Suppressor macrophage treated with lipopolysaccharide for 1 hour (primary cell): ENCODE results near the gene CSNK1G1.
"Not testable (repeated sequence)": the region's sequence is repeated elsewhere in the genome, so short reads cannot be mapped to it uniquely, and the experiment has no call there.

Experiments
- DNase-seq, 3 donors: peaks; one replicate each; pipeline ENCODE4 v3.0.0-alpha.2; 2020 to 2022

Gene CSNK1G1

DNA sequence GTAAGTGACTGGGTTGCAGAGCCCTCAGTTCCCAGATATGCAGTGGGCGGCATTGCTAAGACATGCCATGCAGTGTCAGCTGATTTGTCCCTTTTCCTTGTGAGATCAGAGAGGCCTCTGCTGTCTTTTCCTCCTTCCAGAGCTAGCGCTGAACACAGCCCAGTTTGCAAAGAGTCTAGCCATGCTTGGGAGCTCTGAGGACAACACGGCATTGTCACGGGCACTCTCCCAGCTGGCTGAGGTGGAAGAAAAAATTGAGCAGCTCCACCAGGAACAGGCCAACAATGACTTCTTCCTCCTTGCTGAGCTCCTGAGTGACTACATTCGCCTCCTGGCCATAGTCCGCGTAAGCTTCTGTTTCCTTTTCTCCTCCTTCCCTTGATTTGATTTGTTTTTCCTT, 224.4 kb downstream of the CSNK1G1 start:
- DNase-seq, result no peak

DNA sequence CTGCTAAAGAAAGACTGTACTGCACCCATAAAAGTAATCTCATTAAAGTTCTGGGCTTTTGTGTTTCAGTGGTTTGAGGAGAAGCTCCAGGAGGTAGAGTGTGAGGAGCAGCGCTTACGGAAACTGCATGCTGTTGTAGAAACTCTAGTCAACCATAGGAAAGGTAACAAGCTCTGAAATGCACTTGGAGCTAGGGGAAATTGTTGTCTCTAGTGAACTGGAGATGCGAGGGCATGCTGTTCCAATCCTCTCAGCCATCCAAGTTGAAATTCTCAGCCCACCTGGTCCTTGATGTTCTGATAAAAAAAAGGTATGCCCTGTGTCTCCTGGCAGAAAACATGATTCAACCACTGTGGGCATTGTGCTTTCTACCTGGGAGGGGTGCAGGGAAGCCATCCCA, 225.8 kb downstream of the CSNK1G1 start:
- DNase-seq, result no peak

DNA sequence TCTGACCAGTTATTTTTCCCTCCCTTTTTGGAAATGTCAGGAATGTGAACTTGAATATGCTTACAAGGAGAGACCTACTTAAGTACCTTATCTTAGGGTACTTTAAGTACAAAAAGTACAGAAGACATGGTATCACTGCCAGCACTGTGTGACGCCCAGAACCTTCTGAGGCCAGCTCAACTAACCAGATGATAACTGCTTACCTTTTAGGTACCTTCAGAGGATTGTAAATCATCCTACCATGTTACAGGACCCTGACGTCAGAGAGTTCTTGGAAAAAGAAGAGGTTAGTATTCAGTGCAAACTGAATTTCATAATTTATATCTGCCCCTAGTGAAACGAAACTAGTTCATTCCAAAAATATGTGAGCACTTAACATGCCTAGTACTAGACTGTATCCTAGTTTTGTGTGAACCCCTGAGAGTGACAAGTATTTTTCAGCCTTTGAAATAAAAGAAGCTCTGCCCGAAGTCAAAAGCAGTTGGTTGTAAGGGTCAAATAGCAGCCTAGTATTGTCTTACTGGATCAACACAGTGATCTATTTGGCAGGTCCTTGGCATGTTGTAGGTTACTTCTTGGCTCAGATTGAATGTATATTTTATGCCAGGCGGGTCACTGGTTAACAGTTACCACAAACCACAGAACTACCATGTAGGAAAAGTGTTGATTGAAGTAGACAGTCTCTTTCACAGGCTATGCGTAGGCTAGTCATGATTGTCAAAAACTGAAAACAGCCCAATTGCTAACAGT, 228.3 kb downstream of the CSNK1G1 start:
- DNase-seq, result no peak

DNA sequence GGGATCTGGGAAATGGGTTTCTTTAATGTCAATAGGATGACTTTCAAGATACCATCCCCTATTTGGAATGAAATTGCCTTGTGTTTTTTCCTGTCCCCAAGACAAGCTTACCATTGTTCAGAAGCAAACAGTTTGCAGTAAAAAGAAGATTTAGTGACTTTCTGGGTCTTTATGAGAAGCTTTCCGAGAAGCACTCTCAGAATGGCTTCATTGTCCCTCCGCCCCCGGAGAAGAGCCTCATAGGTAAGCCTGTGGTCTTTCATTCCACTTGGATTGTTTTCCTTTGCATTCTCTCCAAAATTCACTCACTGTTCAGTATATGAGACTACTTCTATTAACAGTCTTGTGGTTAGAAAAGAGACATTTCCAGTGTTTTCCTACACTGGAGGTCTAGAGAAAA, 230.0 kb downstream of the CSNK1G1 start:
- DNase-seq, result no peak

DNA sequence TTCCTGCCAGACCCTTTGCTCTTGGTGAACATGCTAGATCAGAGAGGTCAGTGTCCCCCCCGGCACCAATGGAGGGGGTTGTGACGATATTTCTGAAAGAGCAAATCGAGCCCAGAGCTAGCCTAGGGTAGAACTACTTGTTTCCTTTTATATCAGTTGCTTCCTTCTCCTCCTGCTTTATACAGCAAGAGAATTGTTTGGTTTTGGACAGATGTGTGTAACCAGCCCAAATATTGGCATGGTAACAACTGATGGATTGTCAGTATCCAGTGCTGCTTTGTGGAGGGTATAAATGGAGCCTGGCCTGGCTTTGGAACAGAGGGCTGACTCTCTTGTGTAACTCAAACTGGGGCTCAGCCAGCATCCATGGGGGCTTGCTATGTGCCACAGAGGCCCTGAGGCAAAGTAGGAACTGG, 233.0 kb downstream of the CSNK1G1 start:
- no peak for DNase-seq

DNA sequence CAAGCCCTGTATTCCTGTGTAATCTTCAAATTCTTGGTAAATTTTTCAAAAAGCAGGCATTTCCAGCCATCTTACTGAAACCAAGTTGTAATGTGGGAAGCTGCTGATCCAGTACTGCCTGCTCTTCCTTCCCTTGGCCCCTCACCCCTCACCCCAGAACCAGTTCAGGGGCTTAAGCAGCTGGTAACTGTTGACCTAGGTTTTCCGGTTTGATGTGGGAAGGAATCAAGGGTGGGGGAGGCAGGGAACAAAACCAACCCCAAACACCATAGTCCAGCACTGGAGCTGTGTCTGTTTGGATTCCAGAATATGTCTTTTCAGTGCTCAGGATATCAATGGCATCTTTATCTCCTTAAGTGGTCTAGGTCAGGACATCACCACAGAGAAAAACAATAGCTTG, 233.5 kb downstream of the CSNK1G1 start:
- no peak for DNase-seq

DNA sequence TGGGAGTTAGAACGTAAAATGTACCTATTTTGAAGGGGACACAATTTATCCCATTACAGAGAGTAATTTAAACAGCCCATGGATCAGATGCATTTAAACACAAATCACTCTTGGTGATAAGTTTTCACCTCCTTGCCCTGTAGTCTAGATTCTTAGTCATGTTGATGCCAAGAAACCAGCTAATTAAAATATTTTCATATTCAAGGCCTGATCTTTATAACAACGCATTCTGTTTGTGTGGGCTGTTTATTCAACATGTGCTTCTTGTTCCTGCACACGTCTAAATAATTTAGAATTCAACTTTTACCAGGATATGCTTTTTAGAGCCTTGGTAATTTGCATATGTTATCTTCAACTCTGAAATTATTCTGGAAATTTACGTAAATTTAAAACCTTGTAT, 234.4 kb downstream of the CSNK1G1 start:
- DNase-seq, result no peak

DNA sequence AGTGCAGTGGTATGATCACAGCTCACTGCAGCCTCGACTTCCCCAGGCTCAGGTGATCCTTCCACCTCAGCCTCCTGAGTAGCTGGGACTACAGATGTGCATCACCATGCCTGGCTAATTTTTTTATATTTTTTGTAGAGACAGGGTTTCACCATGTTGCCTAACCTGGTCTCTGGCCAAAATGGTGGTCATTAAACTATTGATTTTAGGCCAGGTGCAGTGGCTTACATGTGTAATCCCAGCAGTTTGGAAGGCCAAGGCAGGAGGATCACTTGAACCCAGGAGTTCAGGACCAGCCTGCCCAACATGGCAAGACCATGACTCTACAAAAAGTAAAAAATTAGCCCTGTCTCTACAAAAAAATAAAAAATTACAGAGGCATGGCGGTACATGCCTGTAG, 235.7 kb downstream of the CSNK1G1 start:
- DNase-seq, result not testable (repeated sequence)

DNA sequence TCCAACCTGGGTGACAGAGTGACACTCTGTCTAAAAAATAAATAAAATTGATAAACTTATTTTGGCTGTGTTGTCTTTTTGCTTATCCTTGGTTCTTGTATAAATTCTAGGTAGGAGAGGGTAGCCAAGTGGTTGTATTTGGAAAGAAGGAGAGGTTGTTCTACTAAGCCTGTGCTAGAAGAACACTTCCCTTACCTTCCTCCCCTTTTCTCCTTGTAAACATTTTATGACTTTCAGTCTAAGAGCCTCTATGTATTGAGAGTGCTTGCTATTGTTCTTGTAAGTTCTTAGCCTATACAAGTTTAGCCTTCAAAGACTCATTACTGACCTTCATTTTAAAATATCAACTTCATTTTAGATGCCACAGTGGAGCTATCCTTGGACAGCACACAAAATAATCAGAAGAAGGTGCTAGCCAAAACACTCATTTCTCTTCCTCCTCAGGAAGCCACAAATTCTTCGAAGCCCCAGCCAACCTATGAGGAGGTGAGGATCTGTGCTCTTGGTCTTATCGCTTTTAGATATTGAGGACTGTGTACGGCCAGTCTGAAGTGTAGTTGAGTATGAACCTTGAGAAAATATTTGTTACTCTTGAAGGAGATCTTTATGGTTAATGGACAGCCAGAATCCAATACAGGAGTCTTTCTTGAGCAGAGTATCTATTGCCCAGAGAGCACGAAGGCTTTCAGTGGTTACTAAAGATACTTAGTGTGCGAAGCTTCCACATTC, 238.1 kb downstream of the CSNK1G1 start:
- no peak for DNase-seq
